IMR-90 (cell line): ENCODE data around the gene DTNA. TPM values are rescaled to one million over a fixed set of nuclear protein-coding genes. Genes with fewer than 3 reads are reported as not detected.

Experiments
- ATAC-seq: fragments of 200-7000 bp; cut with Tn5 transposase; 2 replicates; pipeline ENCODE4 v1.9.1; 2020; ENCODE audit warnings: low read depth, mild to moderate bottlenecking, moderate library complexity
- BruUV-seq: library from RNA; stranded (reverse); fragments of 400-500 nt; replicated peaks from 2 replicates; lab custom pipeline; 2021; lab: Mats Ljungman, UMichigan
- CTCF ChIA-PET: fragments of 300-600 bp; formaldehyde crosslinking; extraction: SDS; loops from one replicate; lab custom pipeline; 2021; ENCODE audit warnings: antibody characterized with exemption; lab: Yijun Ruan, JAX
- POLR2A ChIA-PET: fragments of 300-600 bp; sonication (Branson Sonifier 250); formaldehyde crosslinking; loops from one replicate; lab custom pipeline; 2022; ENCODE audit warnings: antibody characterized with exemption; ENCODE audit not compliant: unreplicated experiment; lab: Charles Lee
- DNase-seq: peaks from one replicate; pipeline ENCODE4 v3.0.0; 2013
- H2AFZ ChIP-seq: replicated peaks from 2 replicates; pipeline ENCODE3; 2013; ENCODE audit warnings: low read length, mild to moderate bottlenecking; ENCODE audit not compliant: poor library complexity
- H2AK5ac ChIP-seq: 2 replicates; pipeline ENCODE4 v1.6.1; 2013; ENCODE audit warnings: low read depth, low read length, inconsistent platforms
- H2AK9ac ChIP-seq: replicated peaks from 2 replicates; pipeline ENCODE3; 2013; ENCODE audit warnings: mild to moderate bottlenecking, low read depth, low read length, moderate library complexity; ENCODE audit not compliant: poor library complexity
- H2BK120ac ChIP-seq: 2 replicates; pipeline ENCODE4 v1.6.1; 2013; ENCODE audit warnings: low read depth, low read length, inconsistent platforms
- H2BK15ac ChIP-seq: 3 replicates; pipeline ENCODE4 v1.6.1; 2013; ENCODE audit warnings: low read depth, low read length, inconsistent platforms
- H2BK20ac ChIP-seq: 2 replicates; pipeline ENCODE4 v1.6.1; 2013; ENCODE audit warnings: low read depth, mild to moderate bottlenecking, inconsistent platforms, low read length, moderate library complexity
- H2BK5ac ChIP-seq: 2 replicates; pipeline ENCODE4 v1.6.1; 2013; ENCODE audit warnings: mild to moderate bottlenecking, low read depth, low read length, inconsistent platforms; ENCODE audit not compliant: poor library complexity, severe bottlenecking
- H3K14ac ChIP-seq: replicated peaks from 2 replicates; pipeline ENCODE4 v1.6.1; 2013; ENCODE audit warnings: low read depth, low read length, inconsistent platforms
- H3K18ac ChIP-seq: 2 replicates; pipeline ENCODE4 v1.6.1; 2013; ENCODE audit warnings: low read depth, low read length, control low read depth
- H3K23ac ChIP-seq: 2 replicates; pipeline ENCODE4 v1.6.1; 2013; ENCODE audit warnings: low read depth, low read length, inconsistent platforms
- H3K27ac ChIP-seq: 2 replicates; pipeline ENCODE4 v1.5.1; 2013; ENCODE audit warnings: mild to moderate bottlenecking, control low read depth, low read length; ENCODE audit not compliant: insufficient read depth
- H3K27me3 ChIP-seq: 2 replicates; pipeline ENCODE4 v1.6.1; 2013; ENCODE audit warnings: low read length; ENCODE audit not compliant: control insufficient read depth, insufficient read depth
- H3K36me3 ChIP-seq: 2 replicates; pipeline ENCODE4 v1.6.1; 2013; ENCODE audit warnings: low read length, mixed read lengths; ENCODE audit not compliant: control insufficient read depth, insufficient read depth
- H3K4ac ChIP-seq: 2 replicates; pipeline ENCODE4 v1.6.1; 2013; ENCODE audit warnings: low read depth, low read length, inconsistent platforms
- H3K4me1 ChIP-seq: 2 replicates; pipeline ENCODE4 v1.6.1; 2013; ENCODE audit warnings: low read length, mixed read lengths; ENCODE audit not compliant: control insufficient read depth, insufficient read depth
- H3K4me2 ChIP-seq: 2 replicates; pipeline ENCODE4 v1.6.1; 2013; ENCODE audit warnings: low read depth, mild to moderate bottlenecking, control low read depth, low read length, moderate library complexity
- H3K4me3 ChIP-seq: 2 replicates; pipeline ENCODE4 v1.5.1; 2013; ENCODE audit warnings: low read depth, mild to moderate bottlenecking, control low read depth, low read length, moderate library complexity; ENCODE audit not compliant: insufficient read depth
- H3K56ac ChIP-seq: 2 replicates; pipeline ENCODE4 v1.6.1; 2013; ENCODE audit warnings: low read length, inconsistent platforms; ENCODE audit not compliant: insufficient read depth; ENCODE audit errors: extremely low read depth
- H3K79me1 ChIP-seq, 2 experiments: 2 replicates each; pipeline ENCODE4 v1.6.1; 2013; ENCODE audit warnings: low read length in 2 of 2, inconsistent platforms in 1 of 2, low read depth in 1 of 2
- H3K9ac ChIP-seq: 2 replicates; pipeline ENCODE4 v1.6.1; 2013; ENCODE audit warnings: low read depth, low read length, control low read depth
- H3K9me1 ChIP-seq: 2 replicates; pipeline ENCODE4 v1.6.1; 2013; ENCODE audit warnings: low read length, inconsistent platforms; ENCODE audit not compliant: insufficient read depth
- H3K9me3 ChIP-seq: 2 replicates; pipeline ENCODE4 v1.6.1; 2013; ENCODE audit warnings: low read length; ENCODE audit not compliant: control insufficient read depth, insufficient read depth
- H4K20me1 ChIP-seq: 2 replicates; pipeline ENCODE4 v1.6.1; 2013; ENCODE audit warnings: low read length, inconsistent platforms; ENCODE audit not compliant: insufficient read depth
- H4K5ac ChIP-seq: 2 replicates; pipeline ENCODE4 v1.6.1; 2013; ENCODE audit warnings: mild to moderate bottlenecking, low read depth, low read length, control low read depth
- H4K8ac ChIP-seq, 2 experiments: 2 replicates each; pipeline ENCODE4 v1.6.1; 2013; ENCODE audit warnings: low read depth in 2 of 2, low read length in 2 of 2, control low read depth in 1 of 2, inconsistent platforms in 1 of 2
- H4K91ac ChIP-seq: 2 replicates; pipeline ENCODE4 v1.6.1; 2013; ENCODE audit warnings: low read depth, low read length, inconsistent platforms; ENCODE audit not compliant: insufficient read depth
- BHLHE40 ChIP-seq: fragments of 150-350 bp; IDR thresholded peaks from 2 replicates; pipeline ENCODE4 v1.6.1; 2016; ENCODE audit warnings: mild to moderate bottlenecking, low read depth, low read length
- CEBPB ChIP-seq: IDR thresholded peaks from 2 replicates; pipeline ENCODE4 v1.6.1; 2012; ENCODE audit warnings: low read depth, low read length, improper control_type of control experiment
- CHD1 ChIP-seq: IDR thresholded peaks from 2 replicates; pipeline ENCODE4 v1.6.1; 2012; ENCODE audit warnings: low read depth, low read length, improper control_type of control experiment
- CTCF ChIP-seq: conservative IDR thresholded peaks from 2 replicates; pipeline ENCODE4 v1.5.1; 2012; ENCODE audit warnings: mild to moderate bottlenecking, low read depth, low read length, improper control_type of control experiment
- ELK1 ChIP-seq: fragments of 150-350 bp; IDR thresholded peaks from 2 replicates; pipeline ENCODE4 v1.6.1; 2016; ENCODE audit warnings: low read depth, mild to moderate bottlenecking, low read length, moderate library complexity, borderline replicate concordance
- FOS ChIP-seq: fragments of 150-350 bp; IDR thresholded peaks from 2 replicates; pipeline ENCODE4 v1.6.1; 2016; ENCODE audit warnings: low read depth, low read length
- MAFK ChIP-seq: IDR thresholded peaks from 2 replicates; pipeline ENCODE4 v1.6.1; 2012; ENCODE audit warnings: low read depth, low read length, improper control_type of control experiment
- MAZ ChIP-seq: IDR thresholded peaks from 2 replicates; pipeline ENCODE4 v1.6.1; 2012; ENCODE audit warnings: low read depth, mild to moderate bottlenecking, low read length, improper control_type of control experiment, moderate library complexity, borderline replicate concordance
- MXI1 ChIP-seq: IDR thresholded peaks from 2 replicates; pipeline ENCODE4 v1.6.1; 2012; ENCODE audit warnings: low read depth, mild to moderate bottlenecking, low read length, moderate library complexity, borderline replicate concordance
- NFE2L2 ChIP-seq: fragments of 150-350 bp; IDR thresholded peaks from 2 replicates; pipeline ENCODE4 v1.6.1; 2016; ENCODE audit warnings: low read depth, mild to moderate bottlenecking, low read length
- POLR2A ChIP-seq: IDR thresholded peaks from 2 replicates; pipeline ENCODE4 v1.6.1; 2012; ENCODE audit warnings: mild to moderate bottlenecking, low read depth, low read length
- RAD21 ChIP-seq: IDR thresholded peaks from 2 replicates; pipeline ENCODE4 v1.6.1; 2012; ENCODE audit warnings: low read length, improper control_type of control experiment
- RFX5 ChIP-seq: IDR thresholded peaks from 2 replicates; pipeline ENCODE4 v1.8.0; 2012; ENCODE audit warnings: low read depth, mild to moderate bottlenecking, low read length, moderate library complexity
- SMC3 ChIP-seq: fragments of 150-350 bp; IDR thresholded peaks from 2 replicates; pipeline ENCODE4 v1.6.1; 2016; ENCODE audit warnings: low read depth, mild to moderate bottlenecking, antibody characterized with exemption, low read length, moderate library complexity
- dilution Hi-C: fragments of 300-500 bp; cut with HindIII; formaldehyde crosslinking; loops from one replicate; pipeline ENCODE4 v1.14.3; 2018; ENCODE audit warnings: low sequenced_read_pairs; ENCODE audit not compliant: unreplicated experiment
- in situ Hi-C: fragments of 300-500 bp; cut with MboI; formaldehyde crosslinking; loops from 3 replicates; pipeline ENCODE4 v1.14.3; 2019; ENCODE audit warnings: low sequenced_read_pairs, inconsistent platforms, mixed read lengths
- intact Hi-C: fragments of 100-400 bp; cut with micrococcal nuclease; formaldehyde crosslinking; loops from 2 replicates; pipeline ENCODE4 v1.10.0; 2022
- polyA plus RNA-seq, 3 experiments: library from polyadenylated mRNA; depleted of rRNA; stranded (reverse); fragments of >200 nt; gene quantifications; 2 replicates each; pipeline ENCODE4 v1.2.3, GENCODE V29; 2012; ENCODE audit warnings: low replicate concordance in 1 of 3
- total RNA-seq: library from RNA; depleted of rRNA; stranded (reverse); fragments of >200 nt; gene quantifications from 2 replicates; pipeline ENCODE4 v1.2.3, GENCODE V29; 2012

DTNA gene
- total and polyA plus RNA-seq, 2 of the 4 experiments (the other 2 are of a cell fraction) = 9.5 to 10.8 TPM

- POLR2A ChIA-PET = no interaction called here
- no peaks in the 10 kb centered on the region for H3K79me1 ChIP-seq
Observed at GRCh38 chr18:34926683-34927082, 216.6 kb downstream of the DTNA start.

More at GRCh38 chr18:34926683-34927082, 216.6 kb downstream of the DTNA start:
- no peak overlapping the region for H3K14ac ChIP-seq
- CTCF ChIA-PET = no interaction called here
- H3K9me1 ChIP-seq = peaks cover 4% of the 10 kb centered on the region; the same call in 1 of the 2 replicates
- no peaks in the 10 kb centered on the region for H4K20me1 ChIP-seq
- H3K4me3 ChIP-seq = no peak overlapping the region
- in situ Hi-C loops = no loop called here
- H3K56ac ChIP-seq = no peak overlapping the region
- no peak overlapping the region for H3K9ac ChIP-seq
- no peak for ATAC-seq
- no peak overlapping the region for H2BK20ac ChIP-seq
- no peak overlapping the region for H3K27ac ChIP-seq
- H2BK5ac ChIP-seq = no peak overlapping the region
- H2AK5ac ChIP-seq = no peak overlapping the region
- H3K36me3 ChIP-seq = no peaks in the 10 kb centered on the region
- H2BK120ac ChIP-seq = no peak overlapping the region
- H4K91ac ChIP-seq = no peak overlapping the region
- TF ChIP-seq POLR2A (no peak), FOS (no peak), RAD21 (no peak), CTCF (no peak), MAFK (no peak), MXI1 (no peak), MAZ (no peak), BHLHE40 (no peak), ELK1 (no peak), NFE2L2 (no peak), CEBPB (no peak), RFX5 (no peak), CHD1 (no peak), SMC3 (no peak)
- H3K4me2 ChIP-seq = no peak overlapping the region
- H3K18ac ChIP-seq = no peak overlapping the region
- intact Hi-C loops = no loop called here
- no peak overlapping the region for H2AK9ac ChIP-seq
- H3K4ac ChIP-seq = no peak overlapping the region
- H2AFZ ChIP-seq = no peak overlapping the region
- BruUV-seq = no TSS peak
- no peak overlapping the region for H3K23ac ChIP-seq
- peaks cover 9% of the 10 kb centered on the region for H3K4me1 ChIP-seq
- no peak overlapping the region for H4K8ac ChIP-seq
- H3K9me3 ChIP-seq = no peaks in the 10 kb centered on the region
- no peaks in the 10 kb centered on the region for H3K27me3 ChIP-seq
- DNase-seq = no peak
- no peak overlapping the region for H2BK15ac ChIP-seq
- H4K5ac ChIP-seq = no peak overlapping the region
- dilution Hi-C loops = no loop called here
